CD14-positive monocyte (primary cell): ENCODE data around the gene PTPN14. TPM values are rescaled to one million over a fixed set of nuclear protein-coding genes. Genes with fewer than 3 reads are reported as not detected.

Experiments used
- DNase-seq, 3 donors: peaks; one replicate each; pipeline ENCODE4 v3.0.0-alpha.2; 2011 to 2022
- H2AFZ ChIP-seq: 2 replicates; pipeline ENCODE4 v1.6.0; 2012; ENCODE audit warnings: mild to moderate bottlenecking, low read depth, low read length, inconsistent platforms; ENCODE audit not compliant: insufficient read depth, poor library complexity, severe bottlenecking
- H3K27ac ChIP-seq, 2 donors: 1 replicate in 1 of 2; 2 replicates in 1 of 2; pipeline ENCODE4 v1.5.1; 2012 to 2013; ENCODE audit warnings: low read length in 2 of 2, control low read depth in 1 of 2, inconsistent platforms in 1 of 2, low read depth in 1 of 2, mild to moderate bottlenecking in 1 of 2
- H3K27me3 ChIP-seq, 2 donors: one replicate each; pipeline versions ENCODE4 v1.6.0 to v1.6.1; 2011 to 2013; ENCODE audit warnings: low read length in 2 of 2; ENCODE audit not compliant: control insufficient read depth in 2 of 2, insufficient read depth in 2 of 2
- H3K36me3 ChIP-seq, 2 donors: replicated peaks in 1 of 2; 1 replicate in 1 of 2; 2 replicates in 1 of 2; pipeline versions ENCODE4 v1.5.1 to v1.6.1; 2012 to 2013; ENCODE audit warnings: low read length in 2 of 2, control low read depth in 1 of 2, inconsistent platforms in 1 of 2, mild to moderate bottlenecking in 1 of 2; ENCODE audit not compliant: insufficient read depth in 2 of 2, control insufficient read depth in 1 of 2
- H3K4me1 ChIP-seq, 2 donors: 1 replicate in 1 of 2; 2 replicates in 1 of 2; pipeline versions ENCODE4 v1.5.1 to v1.6.1; 2012 to 2013; ENCODE audit warnings: low read length in 2 of 2, control low read depth in 1 of 2, inconsistent platforms in 1 of 2, mild to moderate bottlenecking in 1 of 2, moderate library complexity in 1 of 2; ENCODE audit not compliant: insufficient read depth in 2 of 2, control insufficient read depth in 1 of 2
- H3K4me2 ChIP-seq: replicated peaks from 2 replicates; pipeline ENCODE3; 2012; ENCODE audit warnings: low read length, moderate library complexity, mild to moderate bottlenecking; ENCODE audit not compliant: poor library complexity, severe bottlenecking; ENCODE audit errors: extremely low read depth
- H3K4me3 ChIP-seq, 3 experiments: fragments of 200-600 bp in 1 of 3; sonication (generic) in 1 of 3; replicated peaks in 1 of 3; 1 replicate in 2 of 3; 2 replicates in 1 of 3; pipeline ENCODE4 v1.5.1; 2011 to 2013; ENCODE audit warnings: low read length in 3 of 3, mild to moderate bottlenecking in 3 of 3, control low read depth in 2 of 3, low read depth in 2 of 3, inconsistent platforms in 1 of 3, moderate library complexity in 1 of 3
- H3K79me2 ChIP-seq: 2 replicates; pipeline ENCODE4 v1.6.0; 2012; ENCODE audit warnings: mild to moderate bottlenecking, control low read depth, inconsistent platforms, low read length, moderate library complexity; ENCODE audit not compliant: insufficient read depth
- H3K9ac ChIP-seq: 2 replicates; pipeline ENCODE4 v1.6.0; 2017; ENCODE audit warnings: low read length, mild to moderate bottlenecking; ENCODE audit not compliant: insufficient read depth, poor library complexity, severe bottlenecking
- H3K9me3 ChIP-seq, 2 donors: replicated peaks in 1 of 2; 1 replicate in 1 of 2; 2 replicates in 1 of 2; pipeline versions ENCODE4 v1.5.1 to v1.6.1; 2012 to 2013; ENCODE audit warnings: low read length in 2 of 2, control low read depth in 1 of 2; ENCODE audit not compliant: control insufficient read depth in 1 of 2, insufficient read depth in 1 of 2
- H4K20me1 ChIP-seq: 2 replicates; pipeline ENCODE4 v1.6.0; 2012; ENCODE audit warnings: mild to moderate bottlenecking, low read length, control low read depth, moderate library complexity; ENCODE audit not compliant: insufficient read depth
- H3K27ac Mint-ChIP-seq, 7 donors: one replicate each; pipeline ENCODE4 v1.8.0; 2020; ENCODE audit warnings: mild to moderate bottlenecking in 7 of 7, mixed read lengths in 7 of 7, moderate library complexity in 6 of 7, inconsistent platforms in 2 of 7
- H3K27me3 Mint-ChIP-seq, 3 donors: one replicate each; pipeline ENCODE4 v1.8.0; 2021 to 2022; ENCODE audit warnings: low read depth in 3 of 3, mild to moderate bottlenecking in 3 of 3, mixed read lengths in 3 of 3, moderate library complexity in 3 of 3, inconsistent platforms in 1 of 3
- H3K36me3 Mint-ChIP-seq, 2 donors: one replicate each; pipeline ENCODE4 v1.8.0; 2020; ENCODE audit warnings: mixed read lengths in 2 of 2, inconsistent platforms in 1 of 2, mild to moderate bottlenecking in 1 of 2
- H3K4me1 Mint-ChIP-seq: one replicate; pipeline ENCODE4 v1.8.0; 2020; ENCODE audit warnings: mild to moderate bottlenecking, mixed read lengths
- H3K4me3 Mint-ChIP-seq, 2 donors: one replicate each; pipeline ENCODE4 v1.8.0; 2020; ENCODE audit warnings: mild to moderate bottlenecking in 2 of 2, mixed read lengths in 2 of 2, moderate library complexity in 1 of 2
- H3K9me3 Mint-ChIP-seq, 7 donors: one replicate each; pipeline ENCODE4 v1.8.0; 2020 to 2022; ENCODE audit warnings: mixed read lengths in 7 of 7, mild to moderate bottlenecking in 6 of 7, moderate library complexity in 6 of 7, inconsistent platforms in 2 of 7
- WGBS: methylation state at CpG from one replicate; pipeline ENCODE4 v1.1.5; 2013; ENCODE audit warnings: missing lambda C conversion rate; ENCODE audit not compliant: insufficient coverage; 5-methylcytosine and 5-hydroxymethylcytosine counted together
- intact Hi-C, 2 donors: fragments of 100-400 bp; cut with micrococcal nuclease; formaldehyde crosslinking; loops; one replicate each; pipeline versions ENCODE4 v1.15.0 to v1.15.1; 2023
- polyA plus RNA-seq, 3 donors: library from polyadenylated mRNA; depleted of rRNA in 1 of 3; unstranded in 2 of 3; stranded (reverse) in 1 of 3; fragments of 300-500 nt in 2 of 3; fragments of >200 nt in 1 of 3; fragmentation: Illumina TruSeq in 2 of 3; gene quantifications; 1 replicate in 2 of 3; 2 replicates in 1 of 3; pipeline ENCODE4 v1.2.3, GENCODE V29; 2012 to 2021
- TF ChIP-seq, protein P1 (sequence below): fragments of 200-600 bp; IDR thresholded peaks from one replicate; pipeline ENCODE4 v1.8.0; 2022; ENCODE audit warnings: antibody characterized with exemption, mild to moderate bottlenecking

PTPN14 gene
- polyA plus RNA-seq, 3 donors = 0.01 TPM; not detected in 1

GRCh38 chr1:214513394-214513793, 38.0 kb downstream of the PTPN14 start:
- no peaks in the 10 kb centered on the region for H3K36me3 Mint-ChIP-seq
- Histone ChIP-seq H3K79me2 (no peaks in the 10 kb centered on the region), H3K9me3 (no peaks in the 10 kb centered on the region), H3K4me2 (no peak overlapping the region), H3K4me1 (peaks cover 9% of the 10 kb centered on the region in 2 donors), H3K27me3 (no peaks in the 10 kb centered on the region), H3K4me3 (no peak overlapping the region), H3K9ac (no peak overlapping the region), H2AFZ (no peak overlapping the region), H3K27ac (no peak overlapping the region), H3K36me3 (no peaks in the 10 kb centered on the region), H4K20me1 (no peaks in the 10 kb centered on the region)
- peaks cover 1 to 7% (median 5%) of the 10 kb centered on the region in 3 donors for H3K27me3 Mint-ChIP-seq
- no peak overlapping the region for H3K4me3 Mint-ChIP-seq
- WGBS = 70% methylated on average over 2 of the region's 5 CpGs
- DNase-seq = no peak
- TF ChIP-seq, protein P1, sequence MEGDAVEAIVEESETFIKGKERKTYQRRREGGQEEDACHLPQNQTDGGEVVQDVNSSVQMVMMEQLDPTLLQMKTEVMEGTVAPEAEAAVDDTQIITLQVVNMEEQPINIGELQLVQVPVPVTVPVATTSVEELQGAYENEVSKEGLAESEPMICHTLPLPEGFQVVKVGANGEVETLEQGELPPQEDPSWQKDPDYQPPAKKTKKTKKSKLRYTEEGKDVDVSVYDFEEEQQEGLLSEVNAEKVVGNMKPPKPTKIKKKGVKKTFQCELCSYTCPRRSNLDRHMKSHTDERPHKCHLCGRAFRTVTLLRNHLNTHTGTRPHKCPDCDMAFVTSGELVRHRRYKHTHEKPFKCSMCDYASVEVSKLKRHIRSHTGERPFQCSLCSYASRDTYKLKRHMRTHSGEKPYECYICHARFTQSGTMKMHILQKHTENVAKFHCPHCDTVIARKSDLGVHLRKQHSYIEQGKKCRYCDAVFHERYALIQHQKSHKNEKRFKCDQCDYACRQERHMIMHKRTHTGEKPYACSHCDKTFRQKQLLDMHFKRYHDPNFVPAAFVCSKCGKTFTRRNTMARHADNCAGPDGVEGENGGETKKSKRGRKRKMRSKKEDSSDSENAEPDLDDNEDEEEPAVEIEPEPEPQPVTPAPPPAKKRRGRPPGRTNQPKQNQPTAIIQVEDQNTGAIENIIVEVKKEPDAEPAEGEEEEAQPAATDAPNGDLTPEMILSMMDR = no peak
- H3K4me1 Mint-ChIP-seq = peaks cover 14% of the 10 kb centered on the region
- H3K27ac Mint-ChIP-seq = no peak overlapping the region
- intact Hi-C loops = no loop called here
- H3K9me3 Mint-ChIP-seq = peaks cover 0 to 7% (median 2%) of the 10 kb centered on the region in 7 donors

DNA sequence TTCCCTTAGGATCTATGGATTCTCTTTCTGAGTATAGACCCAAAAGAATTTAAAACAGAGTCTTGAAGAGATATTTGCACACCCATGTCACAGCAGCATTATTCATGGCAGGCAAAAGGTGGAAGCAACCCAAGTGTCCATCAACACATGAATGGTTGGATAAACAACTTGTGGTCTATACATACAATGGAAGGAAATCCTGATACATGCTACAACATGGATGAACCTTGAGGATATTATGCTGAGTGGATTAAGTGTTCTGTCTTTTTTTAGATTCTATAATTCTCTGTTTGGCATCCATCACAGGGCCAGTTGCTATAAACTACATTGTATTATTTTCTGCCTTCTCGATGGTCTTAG, 39.8 kb downstream of the PTPN14 start:
- H3K36me3 ChIP-seq = no peaks in the 10 kb centered on the region
- no peaks in the 10 kb centered on the region for H3K79me2 ChIP-seq
- H3K9me3 ChIP-seq = no peaks in the 10 kb centered on the region
- no CpG with 5 or more reads among the region's 1 CpG for WGBS
- no peak overlapping the region for H3K27ac Mint-ChIP-seq
- no peaks in the 10 kb centered on the region for H4K20me1 ChIP-seq
- H3K27ac ChIP-seq = no peak overlapping the region
- peaks cover 0 to 7% (median 2%) of the 10 kb centered on the region in 7 donors for H3K9me3 Mint-ChIP-seq
- H3K36me3 Mint-ChIP-seq = no peaks in the 10 kb centered on the region
- H3K4me2 ChIP-seq = no peak overlapping the region
- DNase-seq = no peak
- no peak overlapping the region for H3K4me3 Mint-ChIP-seq
- H3K9ac ChIP-seq = no peak overlapping the region
- no peak overlapping the region for H2AFZ ChIP-seq
- H3K4me3 ChIP-seq = no peak overlapping the region
- intact Hi-C loops = no loop called here
- H3K4me1 ChIP-seq = peaks cover 9% of the 10 kb centered on the region in 2 donors
- H3K27me3 Mint-ChIP-seq = peaks cover 1 to 5% (median 4%) of the 10 kb centered on the region in 3 donors
- no peaks in the 10 kb centered on the region for H3K27me3 ChIP-seq
- peaks cover 14% of the 10 kb centered on the region for H3K4me1 Mint-ChIP-seq
- TF ChIP-seq, protein P1 = no peak
